Vagina (tissue), 2 donors: Measurements from ENCODE around the gene TTC16.

Source experiments
- CTCF ChIP-seq, 3 experiments: fragments of 450-650 bp in 2 of 3; fragments of 200-600 bp in 1 of 3; sonication (generic) in 1 of 3; IDR thresholded peaks; one replicate each; pipeline ENCODE4 v1.5.1; 2017 to 2019; ENCODE audit warnings: antibody characterized with exemption in 3 of 3, mild to moderate bottlenecking in 2 of 3, moderate library complexity in 2 of 3
- POLR2A ChIP-seq, 2 donors: fragments of 450-650 bp; IDR thresholded peaks; one replicate each; pipeline ENCODE4 v1.6.1; 2017; ENCODE audit warnings: antibody characterized with exemption in 2 of 2, mild to moderate bottlenecking in 2 of 2, moderate library complexity in 2 of 2

DNA sequence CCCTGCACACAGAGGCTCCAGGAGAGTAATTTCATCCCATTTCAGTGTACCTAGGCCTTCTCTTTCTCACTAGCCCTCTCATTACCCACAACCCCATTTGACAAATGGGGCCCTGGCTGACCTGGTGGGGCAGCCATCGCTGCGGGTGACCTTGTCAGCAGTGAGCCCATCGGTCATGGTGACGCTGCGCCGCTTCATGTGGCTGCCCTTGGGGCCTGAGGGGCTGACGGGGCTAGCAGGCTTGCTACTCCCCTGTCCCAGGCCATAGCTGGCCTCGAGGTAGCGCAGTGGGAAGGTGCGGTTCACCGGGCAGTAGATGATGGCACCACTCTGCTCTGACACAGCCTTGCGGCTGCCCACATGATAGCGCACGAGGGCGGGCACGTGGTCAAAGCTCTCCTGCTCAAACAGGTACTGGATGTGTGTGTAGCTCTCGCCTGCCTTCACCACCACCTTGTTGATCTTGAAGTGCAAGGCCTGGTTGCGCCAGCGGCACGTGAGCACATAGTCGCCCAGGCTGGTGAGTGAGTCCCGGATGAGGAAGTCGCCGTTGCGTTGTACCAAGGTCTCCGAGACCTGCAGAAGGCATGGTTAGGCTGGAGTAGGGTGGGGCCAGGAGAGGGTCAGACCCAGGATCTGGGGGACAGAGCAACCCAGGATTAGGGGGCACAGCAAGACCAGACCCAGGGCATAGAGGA is 33.4 kb downstream of the TTC16 start:
- TF ChIP-seq CTCF (IDR thresholded peaks at IDR 0.05) (no peak), POLR2A (IDR thresholded peaks at IDR 0.05) (no peak)
